Umbilical cord (tissue), 2 donors: Measurements from ENCODE around the gene AADAC. TPM values are rescaled to one million over a fixed set of nuclear protein-coding genes. Genes with fewer than 3 reads are reported as not detected.
"Not testable (repeated sequence)": the region's sequence is repeated elsewhere in the genome, so short reads cannot be mapped to it uniquely, and the experiment has no call there.

Experiments
- DNase-seq: peaks from one replicate; pipeline ENCODE4 v3.0.0-alpha.2; 2015; ENCODE audit warnings: low spot score
- total RNA-seq: library from RNA; depleted of rRNA; stranded (reverse); fragments of >200 nt; gene quantifications from one replicate; pipeline ENCODE4 v1.2.3, GENCODE V29; 2014; ENCODE audit warnings: low replicate concordance; ENCODE audit not compliant: insufficient read depth

The AADAC gene
- total RNA-seq, 1 donor from 2014 or later: not detected

DNA sequence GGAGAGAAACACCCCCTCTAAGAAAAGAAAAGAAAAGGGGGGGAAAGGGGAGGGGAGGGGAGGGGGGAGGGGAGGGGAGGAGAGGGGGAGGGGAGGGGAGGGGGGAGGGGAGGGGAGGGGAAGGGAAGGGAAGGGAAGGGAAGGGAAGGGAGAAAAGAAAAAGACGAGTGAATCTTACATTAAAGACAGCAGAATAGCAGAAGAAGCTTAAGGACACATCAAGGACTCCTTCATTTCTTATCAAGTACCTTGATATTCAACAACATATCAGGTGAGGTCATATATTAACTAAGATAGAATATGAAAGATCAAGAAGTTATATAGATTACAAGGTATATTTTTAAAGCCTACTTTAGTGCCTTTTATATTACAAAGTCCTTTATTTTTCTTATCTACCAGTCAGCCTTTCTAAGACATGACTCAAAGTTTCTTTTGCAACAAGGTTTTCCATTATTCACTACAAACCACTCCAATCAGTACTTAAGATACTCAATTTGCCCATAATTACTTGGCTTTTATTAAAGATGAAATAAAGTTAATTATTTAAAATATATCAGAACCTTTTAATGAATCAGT, 17.7 kb upstream of the AADAC start:
- no peak for DNase-seq

DNA sequence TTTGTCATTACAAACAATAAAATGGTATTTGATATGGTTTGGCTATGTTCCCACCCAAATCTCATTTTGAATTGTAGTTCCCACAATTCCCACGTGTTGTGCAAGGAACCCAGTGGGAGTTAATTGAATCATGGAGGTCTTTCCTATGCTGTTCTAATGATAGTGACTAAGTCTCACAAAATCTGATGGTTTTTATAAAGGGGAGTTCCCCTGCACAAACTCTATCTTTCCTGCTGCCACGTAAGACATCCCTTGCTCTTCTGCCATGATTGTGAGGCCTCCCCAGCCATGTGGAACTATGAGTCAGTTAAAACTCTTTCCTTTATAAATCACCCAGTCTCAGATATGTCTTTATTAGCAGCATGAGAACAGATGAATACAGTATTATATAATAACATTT, 15.4 kb upstream of the AADAC start:
- DNase-seq: no peak

- no peak for DNase-seq
Measured at GRCh38 chr3:151800431-151800830, 13.5 kb upstream of the AADAC start.

DNA sequence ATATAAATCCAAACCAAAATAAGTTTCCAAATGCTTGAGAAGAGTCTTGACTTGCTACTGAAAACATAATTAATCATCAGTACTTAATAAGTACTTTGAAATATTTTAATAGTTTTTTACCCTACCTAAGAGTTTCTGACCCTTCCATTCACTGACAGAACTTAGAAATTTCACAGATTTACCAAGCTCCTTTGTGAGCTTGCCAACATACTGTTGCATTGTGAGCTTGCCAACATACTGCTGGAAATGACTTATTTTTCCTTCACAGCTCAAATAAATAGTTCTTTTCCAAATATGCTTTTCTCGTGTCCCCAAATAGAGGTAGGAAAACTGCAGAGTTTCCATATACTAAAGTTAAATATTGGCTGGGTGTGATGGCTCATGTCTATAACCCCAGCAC, 9.6 kb upstream of the AADAC start:
- peak; percentile 23 for DNase-seq

GRCh38 chr3:151806838-151807237, 7.1 kb upstream of the AADAC start:
- DNase-seq: no peak

- DNase-seq: not testable (repeated sequence)
Measured at GRCh38 chr3:151808926-151809325, 5.0 kb upstream of the AADAC start.

DNA sequence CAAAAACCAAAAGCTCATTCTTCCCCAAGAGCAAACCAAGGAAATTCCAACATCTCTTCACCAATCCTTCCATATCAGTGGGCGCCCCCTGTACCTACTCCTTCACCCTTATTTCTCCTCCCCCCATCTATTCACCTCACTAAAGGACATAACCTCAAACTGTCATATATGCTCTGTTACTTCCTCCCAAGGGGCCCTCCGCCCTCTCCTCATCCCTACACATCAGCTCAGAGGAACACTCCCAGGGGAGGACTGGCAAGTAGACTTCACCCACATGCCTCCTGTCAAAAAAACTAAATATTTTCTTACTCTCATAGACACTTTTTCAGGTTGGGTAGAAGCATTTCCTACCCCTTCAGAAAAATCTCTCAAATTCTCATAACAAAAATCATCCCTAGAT, 2.4 kb upstream of the AADAC start:
- no peak for DNase-seq

DNA sequence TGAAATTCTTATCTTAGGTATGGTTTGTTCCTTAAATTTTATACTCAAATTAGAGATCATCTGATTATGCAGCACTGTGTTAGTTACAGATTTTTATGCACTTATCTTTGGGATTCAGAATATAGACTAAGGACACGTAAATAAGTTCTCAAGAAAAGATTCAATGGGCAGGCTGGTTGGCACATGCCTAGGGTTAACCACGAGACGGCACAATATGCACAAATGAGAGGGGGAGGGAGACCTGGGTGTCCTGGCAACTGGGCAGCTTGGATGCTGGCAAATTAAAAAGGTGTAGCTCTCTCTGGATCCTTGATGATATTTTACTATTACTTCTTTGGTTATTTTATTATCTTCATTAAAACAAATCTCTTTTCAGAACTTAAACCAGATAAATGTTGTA, 672 bp downstream of the AADAC start:
- no peak for DNase-seq

- DNase-seq: peak; percentile 38
Measured at GRCh38 chr3:151816091-151816604, 2.2 kb downstream of the AADAC start.

GRCh38 chr3:151817473-151817872, 3.6 kb downstream of the AADAC start:
- no peak for DNase-seq

- no peak for DNase-seq
Measured at GRCh38 chr3:151818361-151818760, 4.4 kb downstream of the AADAC start.

DNA sequence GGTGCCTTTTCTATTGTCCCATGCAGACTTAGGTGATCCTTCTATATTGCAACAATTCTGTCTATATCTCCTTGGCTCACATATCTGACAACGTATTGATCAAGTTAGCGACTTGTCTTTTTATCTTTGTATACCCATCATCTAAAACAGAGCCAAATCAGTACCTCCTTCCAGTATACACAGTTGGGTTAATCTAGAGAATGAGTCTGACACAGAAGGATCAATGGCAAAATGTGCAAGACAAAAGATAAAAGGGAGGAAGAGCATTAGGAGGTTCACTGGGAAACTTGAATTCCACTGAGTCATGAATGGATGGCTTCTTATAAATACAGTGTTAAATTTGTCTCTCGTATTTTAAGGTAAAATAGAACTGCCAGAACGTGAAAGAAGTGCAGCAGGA, 6.0 kb downstream of the AADAC start:
- no peak for DNase-seq

DNA sequence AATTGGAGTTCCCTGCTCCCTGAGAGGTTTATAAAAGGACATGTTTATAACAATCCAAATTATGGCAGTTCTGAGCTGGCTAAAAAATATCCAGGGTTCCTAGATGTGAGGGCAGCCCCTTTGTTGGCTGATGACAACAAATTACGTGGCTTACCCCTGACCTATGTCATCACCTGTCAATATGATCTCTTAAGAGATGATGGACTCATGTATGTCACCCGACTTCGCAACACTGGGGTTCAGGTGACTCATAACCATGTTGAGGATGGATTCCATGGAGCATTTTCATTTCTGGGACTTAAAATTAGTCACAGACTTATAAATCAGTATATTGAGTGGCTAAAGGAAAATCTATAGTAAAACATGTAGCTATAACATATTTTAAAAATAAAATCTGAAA, 13.9 kb downstream of the AADAC start:
- DNase-seq: no peak

DNA sequence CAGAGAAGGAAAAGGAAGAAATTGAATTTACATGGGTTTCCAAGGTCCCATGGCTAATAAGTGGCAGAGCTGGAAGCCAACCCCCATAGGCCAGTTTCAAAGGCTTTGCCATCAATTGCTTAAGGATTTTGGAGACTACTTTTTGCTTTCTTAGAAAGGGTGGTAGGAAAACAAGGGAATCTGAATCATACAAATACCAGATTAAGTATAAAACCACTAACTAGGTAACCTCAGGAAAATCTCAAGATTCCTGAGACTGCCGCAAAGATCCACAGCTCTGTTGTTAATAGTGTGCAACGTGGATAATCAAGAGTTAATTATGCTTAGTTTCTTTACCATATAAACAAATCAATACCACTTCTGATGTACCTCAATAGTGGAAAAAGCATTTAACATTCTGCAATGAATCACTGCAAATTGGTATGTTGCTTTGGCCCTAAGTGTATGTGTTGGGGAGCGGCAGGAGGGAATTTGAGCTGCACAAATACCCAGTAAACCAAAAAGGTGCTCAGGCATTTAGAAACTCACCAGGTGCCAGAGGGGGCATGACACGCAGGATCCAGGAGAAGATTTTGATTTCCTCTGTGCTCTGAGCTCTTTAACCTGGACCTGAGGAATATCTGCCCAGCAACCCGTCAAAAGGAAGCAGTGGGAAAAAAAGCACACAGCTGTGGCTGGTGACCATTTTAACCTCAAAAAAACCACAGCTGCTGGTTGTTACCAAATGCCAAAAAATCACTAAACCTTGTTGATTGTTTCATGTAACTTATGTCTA, 22.0 kb downstream of the AADAC start:
- no peak for DNase-seq

DNA sequence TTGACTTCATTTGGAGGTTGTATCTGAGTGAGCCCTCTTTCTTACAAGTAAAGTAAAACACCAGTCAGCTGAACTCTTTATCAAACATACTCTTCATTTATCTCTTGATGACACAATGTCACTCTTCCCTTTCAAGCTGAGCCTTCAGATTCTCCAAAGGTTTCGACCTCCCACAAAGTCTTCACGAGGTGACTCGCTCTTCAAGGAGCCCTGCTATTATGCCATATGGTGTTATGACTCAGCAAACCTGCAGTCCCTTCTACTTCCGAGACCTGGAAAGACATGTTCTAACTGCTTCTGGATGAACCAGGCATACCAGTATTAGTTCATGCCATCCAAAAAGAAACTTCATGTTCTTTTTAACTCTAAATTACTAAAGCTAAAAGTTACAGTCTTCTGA, 23.1 kb downstream of the AADAC start:
- DNase-seq: peak; percentile 49

DNA sequence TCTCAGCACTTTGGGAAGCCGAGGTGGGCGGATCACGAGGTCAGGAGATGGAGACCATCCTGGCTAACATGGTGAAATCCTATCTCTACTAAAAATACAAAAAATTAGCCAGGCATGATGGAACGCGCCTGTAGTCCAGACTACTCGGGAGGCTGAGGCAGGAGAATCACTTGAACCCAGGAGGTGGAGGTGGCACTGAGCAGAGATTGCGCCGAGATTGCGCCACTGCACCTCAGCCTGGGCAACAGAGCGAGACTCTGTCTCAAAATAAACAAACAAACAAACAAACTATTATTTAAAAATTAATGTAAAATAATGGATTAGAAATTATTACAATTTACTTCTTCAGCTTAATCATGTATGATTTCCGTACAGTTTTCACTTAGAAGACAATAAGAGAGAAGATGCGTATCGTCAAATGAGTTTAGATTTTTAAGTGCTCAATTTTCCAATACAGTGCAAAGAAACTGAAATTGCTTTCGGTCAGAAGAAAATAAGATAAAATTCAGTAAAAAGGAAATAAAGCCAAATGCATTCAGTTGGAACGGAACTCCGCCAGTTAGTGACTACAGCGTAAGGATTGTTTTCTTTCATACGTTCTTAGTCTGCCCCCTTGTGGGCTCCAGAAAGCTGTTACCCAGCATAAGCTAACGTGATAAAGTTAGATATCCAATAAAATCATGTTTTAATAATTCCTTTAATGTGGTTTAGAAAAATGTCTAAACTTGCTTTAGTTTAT, 24.8 kb downstream of the AADAC start:
- peak; percentile 79 for DNase-seq

DNA sequence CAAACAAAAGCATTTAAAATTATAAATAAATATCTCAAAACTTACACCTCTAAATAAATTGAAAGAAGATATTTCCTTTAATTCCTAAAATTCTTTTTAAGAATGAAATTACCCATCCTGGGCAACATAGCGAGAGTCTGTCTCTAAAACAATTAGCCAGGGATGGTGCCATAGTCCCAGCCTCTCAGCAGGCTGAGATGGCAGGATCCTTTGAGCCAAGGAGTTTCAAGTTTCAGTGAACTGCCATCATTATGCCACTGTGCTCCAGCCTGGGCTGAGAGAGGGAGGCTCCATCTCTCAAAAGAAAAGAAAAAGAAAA, 25.4 kb downstream of the AADAC start:
- no peak for DNase-seq

DNA sequence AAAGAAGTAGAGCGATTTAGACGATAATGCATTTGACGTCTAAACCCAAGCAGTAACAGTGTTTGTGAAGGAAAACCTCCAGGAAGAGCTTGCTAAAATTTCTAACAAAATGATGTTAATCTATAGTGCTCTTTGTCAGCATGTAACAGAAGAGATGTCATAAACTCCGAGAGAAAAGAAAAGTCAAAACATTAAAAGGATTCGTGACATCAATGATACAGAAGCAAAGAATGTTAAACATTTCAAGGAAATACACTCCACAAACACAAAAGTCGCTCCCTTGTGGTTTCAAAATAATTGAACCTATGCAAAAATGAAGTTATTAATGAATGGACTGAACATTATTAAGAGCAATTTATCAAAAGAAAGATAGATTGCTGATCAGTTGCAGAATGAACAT, 27.9 kb downstream of the AADAC start:
- DNase-seq: no peak

GRCh38 chr3:151843275-151843674, 29.4 kb downstream of the AADAC start:
- peak; percentile 5 for DNase-seq

- no peak for DNase-seq
Measured at GRCh38 chr3:151845306-151845905, 31.5 kb downstream of the AADAC start.

GRCh38 chr3:151850065-151850464, 36.1 kb downstream of the AADAC start:
- DNase-seq: not testable (repeated sequence)

- DNase-seq: no peak
Measured at GRCh38 chr3:151852074-151852811, 38.3 kb downstream of the AADAC start.
